LNCaP clone FGC (cell line): Measurements from ENCODE around the gene FAM170B.

Experiments used
- DNase-seq: peaks from one replicate; pipeline ENCODE4 v3.0.0-alpha.2; 2011; ENCODE audit warnings: low read depth
- H3K4me3 ChIP-seq: 2 replicates; pipeline ENCODE4 v1.5.1; 2011; ENCODE audit warnings: mild to moderate bottlenecking, low read depth, low read length, control low read depth
- TF ChIP-seq, protein P1 (sequence below): IDR thresholded peaks from 2 replicates; pipeline ENCODE4 v1.5.1; 2012; ENCODE audit warnings: mild to moderate bottlenecking; ENCODE audit not compliant: control insufficient read depth, insufficient read depth; ENCODE audit errors: extremely low read depth

The FAM170B gene

GRCh38 chr10:49133706-49134248, at the start of gene FAM170B:
TSS of gene FAM170B (minus strand) at chr10:49134021. CDS start at chr10:49133918, 103 bp downstream.
- TF ChIP-seq, protein P1, sequence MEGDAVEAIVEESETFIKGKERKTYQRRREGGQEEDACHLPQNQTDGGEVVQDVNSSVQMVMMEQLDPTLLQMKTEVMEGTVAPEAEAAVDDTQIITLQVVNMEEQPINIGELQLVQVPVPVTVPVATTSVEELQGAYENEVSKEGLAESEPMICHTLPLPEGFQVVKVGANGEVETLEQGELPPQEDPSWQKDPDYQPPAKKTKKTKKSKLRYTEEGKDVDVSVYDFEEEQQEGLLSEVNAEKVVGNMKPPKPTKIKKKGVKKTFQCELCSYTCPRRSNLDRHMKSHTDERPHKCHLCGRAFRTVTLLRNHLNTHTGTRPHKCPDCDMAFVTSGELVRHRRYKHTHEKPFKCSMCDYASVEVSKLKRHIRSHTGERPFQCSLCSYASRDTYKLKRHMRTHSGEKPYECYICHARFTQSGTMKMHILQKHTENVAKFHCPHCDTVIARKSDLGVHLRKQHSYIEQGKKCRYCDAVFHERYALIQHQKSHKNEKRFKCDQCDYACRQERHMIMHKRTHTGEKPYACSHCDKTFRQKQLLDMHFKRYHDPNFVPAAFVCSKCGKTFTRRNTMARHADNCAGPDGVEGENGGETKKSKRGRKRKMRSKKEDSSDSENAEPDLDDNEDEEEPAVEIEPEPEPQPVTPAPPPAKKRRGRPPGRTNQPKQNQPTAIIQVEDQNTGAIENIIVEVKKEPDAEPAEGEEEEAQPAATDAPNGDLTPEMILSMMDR: no peak
- no peak for DNase-seq
- no peak within 1 kb of the TSS for H3K4me3 ChIP-seq

- DNase-seq: no peak
- H3K4me3 ChIP-seq: no peak overlapping the region
- TF ChIP-seq, protein P1: no peak
Observed at GRCh38 chr10:49182776-49183175, 49.0 kb upstream of the FAM170B start.

GRCh38 chr10:49180444-49180860, 46.6 kb upstream of the FAM170B start:
- H3K4me3 ChIP-seq: no peak overlapping the region
- DNase-seq: no peak
- TF ChIP-seq, protein P1: no peak

- TF ChIP-seq, protein P1: no peak
- no peak for DNase-seq
- H3K4me3 ChIP-seq: no peak overlapping the region
Observed at GRCh38 chr10:49179699-49180443, 46.0 kb upstream of the FAM170B start.

DNA sequence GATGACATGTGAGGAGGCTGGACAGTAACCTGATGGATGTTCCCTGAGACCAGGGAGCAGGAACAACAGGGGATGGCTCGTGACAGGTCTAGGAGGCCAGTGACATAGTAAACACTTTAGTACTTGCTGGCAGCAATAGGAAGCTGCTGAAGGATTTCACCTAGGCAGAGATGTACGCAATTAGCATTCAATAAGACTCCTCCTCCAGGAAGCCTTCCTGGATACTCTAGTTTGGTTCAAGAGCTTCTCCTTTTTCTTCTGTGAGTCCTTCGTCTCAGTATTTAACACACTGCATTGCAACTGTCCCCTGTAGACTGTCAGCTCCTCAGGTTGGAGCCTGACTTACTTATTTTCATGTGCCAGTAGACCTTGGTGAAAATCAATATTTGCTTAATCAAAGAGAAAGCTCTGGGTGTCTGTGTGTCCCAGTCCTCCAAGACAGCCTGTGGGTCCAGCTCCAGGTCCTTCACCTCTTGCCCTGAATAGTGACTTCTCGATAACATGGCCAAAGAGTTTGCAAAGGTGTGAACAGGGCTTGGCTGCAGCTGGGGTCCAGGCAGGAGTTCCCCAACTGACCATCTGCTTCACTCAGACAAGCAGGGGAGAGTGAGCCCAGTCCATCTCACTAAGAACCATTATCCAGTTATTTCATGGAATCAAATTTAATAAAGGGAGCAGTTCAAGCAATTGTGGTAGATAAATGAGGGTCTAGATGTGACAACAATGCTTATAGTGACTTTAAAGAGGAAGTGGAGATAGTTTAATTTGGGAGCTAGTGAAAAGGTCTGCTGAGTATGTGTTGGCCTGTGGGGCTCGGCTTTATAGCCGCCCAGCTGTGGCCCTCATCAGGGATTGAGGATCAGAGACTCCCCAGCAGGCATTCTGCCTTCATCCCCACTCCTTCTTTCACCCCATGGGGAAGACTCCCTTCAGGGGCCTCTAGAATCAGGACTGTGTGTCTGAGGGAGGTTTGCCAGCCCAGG, 45.0 kb upstream of the FAM170B start:
- no peak for DNase-seq
- H3K4me3 ChIP-seq: no peak overlapping the region
- TF ChIP-seq, protein P1: no peak

- no peak for DNase-seq
- H3K4me3 ChIP-seq: no peak overlapping the region
- TF ChIP-seq, protein P1: no peak
Observed at GRCh38 chr10:49177391-49178355, 43.9 kb upstream of the FAM170B start.
